Endothelial cell of umbilical vein (primary cell): ENCODE results near the gene STXBP5. TPM values are rescaled to one million over a fixed set of nuclear protein-coding genes. Genes with fewer than 3 reads are reported as not detected.

Experiments
- BruUV-seq: library from RNA; stranded (reverse); fragments of 400-500 nt; replicated peaks from 2 replicates; lab custom pipeline; 2021; lab: Mats Ljungman, UMichigan
- CTCF ChIA-PET: fragments of 300-600, 350-600 bp; sonication (Branson Sonifier 250); formaldehyde crosslinking; loops from one replicate; lab custom pipeline; 2021; ENCODE audit warnings: antibody characterized with exemption, inconsistent platforms; lab: Charles Lee
- POLR2A ChIA-PET: fragments of 300-600, 350-600 bp; sonication (Branson Sonifier 250); formaldehyde crosslinking; loops from one replicate; lab custom pipeline; 2021; ENCODE audit warnings: antibody characterized with exemption, inconsistent platforms; lab: Charles Lee
- DNase-seq: peaks from one replicate; pipeline ENCODE4 v3.0.0-alpha.2; 2011; ENCODE audit warnings: low read depth, low spot score
- FAIRE-seq: peaks from 2 replicates; lab custom pipeline; 2011; peaks lifted over from hg19 to GRCh38; lab: Jason Lieb, UNC
- H2AFZ ChIP-seq: 2 replicates; pipeline ENCODE4 v1.6.0; 2012; ENCODE audit warnings: low read depth, low read length, control low read depth, inconsistent platforms
- H3K27ac ChIP-seq: 2 replicates; pipeline ENCODE4 v1.5.1; 2011; ENCODE audit warnings: low read depth, mild to moderate bottlenecking, control low read depth, low read length, moderate library complexity; ENCODE audit not compliant: insufficient read depth
- H3K27me3 ChIP-seq, 2 experiments: 2 replicates each; pipeline versions ENCODE4 v1.6.0 to v1.6.1; 2011; ENCODE audit warnings: low read length in 2 of 2, mixed read lengths in 1 of 2; ENCODE audit not compliant: control insufficient read depth in 2 of 2, insufficient read depth in 2 of 2
- H3K36me3 ChIP-seq, 2 experiments: 2 replicates in 1 of 2; 3 replicates in 1 of 2; pipeline ENCODE4 v1.5.1; 2011; ENCODE audit warnings: low read length in 2 of 2, mild to moderate bottlenecking in 1 of 2, moderate library complexity in 1 of 2; ENCODE audit not compliant: control insufficient read depth in 2 of 2, insufficient read depth in 2 of 2; ENCODE audit errors: extremely low read depth in 1 of 2
- H3K4me1 ChIP-seq: 3 replicates; pipeline ENCODE4 v1.5.1; 2011; ENCODE audit warnings: mild to moderate bottlenecking, low read length; ENCODE audit not compliant: control insufficient read depth, insufficient read depth; ENCODE audit errors: extremely low read depth
- H3K4me2 ChIP-seq: 2 replicates; pipeline ENCODE4 v1.6.1; 2011; ENCODE audit warnings: low read length, control low read depth, mixed read lengths; ENCODE audit not compliant: insufficient read depth
- H3K4me3 ChIP-seq, 3 experiments: fragments of 200-600 bp in 1 of 3; sonication (generic), shearing (Covaris generic) in 1 of 3; replicated peaks in 1 of 3; 2 replicates each; pipeline ENCODE4 v1.5.1; 2011 to 2016; ENCODE audit warnings: control low read depth in 3 of 3, low read length in 3 of 3, mild to moderate bottlenecking in 2 of 3, inconsistent platforms in 1 of 3, low read depth in 1 of 3, moderate library complexity in 1 of 3; ENCODE audit not compliant: insufficient read depth in 1 of 3
- H3K79me2 ChIP-seq: 2 replicates; pipeline ENCODE4 v1.6.0; 2012; ENCODE audit warnings: low read length, inconsistent platforms; ENCODE audit not compliant: control insufficient read depth, insufficient read depth
- H3K9ac ChIP-seq: replicated peaks from 2 replicates; pipeline ENCODE3; 2011; ENCODE audit warnings: low read length, control low read depth; ENCODE audit not compliant: insufficient read depth; ENCODE audit errors: extremely low read depth
- H3K9me1 ChIP-seq: replicated peaks from 3 replicates; pipeline ENCODE4 v1.6.0; 2011; ENCODE audit warnings: mild to moderate bottlenecking, low read length; ENCODE audit not compliant: control insufficient read depth, insufficient read depth; ENCODE audit errors: extremely low read depth
- H3K9me3 ChIP-seq: replicated peaks from 2 replicates; pipeline ENCODE4 v1.5.1; 2012; ENCODE audit warnings: low read length, inconsistent platforms; ENCODE audit not compliant: control insufficient read depth, insufficient read depth
- H4K20me1 ChIP-seq: replicated peaks from 2 replicates; pipeline ENCODE3; 2011; ENCODE audit warnings: mild to moderate bottlenecking, low read length; ENCODE audit not compliant: control insufficient read depth, insufficient read depth; ENCODE audit errors: extremely low read depth
- CTCF ChIP-seq, 2 donors: IDR thresholded peaks; 1 replicate in 1 of 2; 2 replicates in 1 of 2; pipeline ENCODE4 v1.5.1; 2011; ENCODE audit warnings: low read length in 2 of 2, mild to moderate bottlenecking in 2 of 2, moderate library complexity in 2 of 2, control low read depth in 1 of 2, inconsistent platforms in 1 of 2, low read depth in 1 of 2; ENCODE audit not compliant: insufficient read depth in 1 of 2; ENCODE audit errors: extremely low read depth in 1 of 2
- EZH2 ChIP-seq: IDR thresholded peaks from 2 replicates; pipeline ENCODE4 v1.6.1; 2012; ENCODE audit warnings: borderline replicate concordance, low read depth, mild to moderate bottlenecking, moderate library complexity, low read length, inconsistent platforms; ENCODE audit not compliant: severe bottlenecking
- FOS ChIP-seq: IDR thresholded peaks from 2 replicates; pipeline ENCODE4 v1.6.1; 2011; ENCODE audit warnings: mild to moderate bottlenecking, low read length, moderate library complexity, borderline replicate concordance; ENCODE audit not compliant: insufficient read depth
- GATA2 ChIP-seq: IDR thresholded peaks from 2 replicates; pipeline ENCODE4 v1.7.0; 2011; ENCODE audit warnings: low read depth, mild to moderate bottlenecking, moderate library complexity, mixed read lengths, low read length; ENCODE audit not compliant: insufficient read length, insufficient read depth
- JUN ChIP-seq: IDR thresholded peaks from 2 replicates; pipeline ENCODE4 v1.6.1; 2011; ENCODE audit warnings: borderline replicate concordance, low read depth; ENCODE audit not compliant: insufficient read length, insufficient read depth
- MAX ChIP-seq: IDR thresholded peaks from 2 replicates; pipeline ENCODE4 v1.6.1; 2011; ENCODE audit not compliant: insufficient read depth, insufficient read length
- MYC ChIP-seq: IDR thresholded peaks from one replicate; pipeline ENCODE4 v1.6.1; 2011; ENCODE audit warnings: mild to moderate bottlenecking, low read depth, low read length
- POLR2A ChIP-seq: IDR thresholded peaks from 2 replicates; pipeline ENCODE4 v1.6.1; 2012; ENCODE audit warnings: low read depth, mild to moderate bottlenecking, control low read depth, low read length
- POLR2AphosphoS5 ChIP-seq: IDR thresholded peaks from 2 replicates; pipeline ENCODE4 v1.6.1; 2012; ENCODE audit warnings: low read depth, mild to moderate bottlenecking, control low read depth, low read length, moderate library complexity; ENCODE audit not compliant: insufficient read depth
- dilution Hi-C: fragments of 300-500 bp; cut with MboI; formaldehyde crosslinking; loops from one replicate; pipeline ENCODE4 v1.15.0; 2019; ENCODE audit warnings: low sequenced_read_pairs; ENCODE audit not compliant: extremely low pct_ligation_motif_present
- intact Hi-C: fragments of 100-400 bp; cut with micrococcal nuclease; formaldehyde crosslinking; loops from one replicate; pipeline ENCODE4 v1.10.0; 2022
- polyA plus RNA-seq, 4 experiments: library from polyadenylated mRNA; depleted of rRNA in 3 of 4; stranded (reverse) in 3 of 4; unstranded in 1 of 4; fragments of >200 nt; gene quantifications; 2 replicates each; pipeline versions ENCODE4 v1.2.1 to v1.2.3, GENCODE V29; 2011 to 2012; ENCODE audit warnings: missing spikeins in 1 of 4
- total RNA-seq: library from RNA; stranded (reverse); gene quantifications from 2 replicates; pipeline ENCODE4 v1.2.3, GENCODE V29; 2021

STXBP5 gene
- total and polyA plus RNA-seq, 2 donors (not counting 3 experiments of a cell fraction or from before 2014, with no cell fraction given): 7.1 to 21.8 TPM

- no TSS peak for BruUV-seq
- FAIRE-seq (no peak), DNase-seq (no peak)
- CTCF ChIA-PET: no interaction called here
- Histone ChIP-seq H3K4me3 (no peak overlapping the region), H3K36me3 (no peaks in the 10 kb centered on the region), H3K9ac (no peak overlapping the region), H2AFZ (no peak overlapping the region), H3K9me3 (no peaks in the 10 kb centered on the region), H3K4me1 (no peaks in the 10 kb centered on the region), H3K27me3 (no peaks in the 10 kb centered on the region), H3K9me1 (no peaks in the 10 kb centered on the region), H3K27ac (no peak overlapping the region), H3K4me2 (no peak overlapping the region), H4K20me1 (no peaks in the 10 kb centered on the region), H3K79me2 (no peaks in the 10 kb centered on the region)
- no peak for TF ChIP-seq POLR2AphosphoS5
- no peak for TF ChIP-seq MYC
- TF ChIP-seq GATA2: no peak
- no peak for TF ChIP-seq MAX
- no peak for TF ChIP-seq JUN
- TF ChIP-seq CTCF (IDR thresholded peaks at IDR 0.05; ENCODE audit: extremely low read depth in 1 of 2, insufficient read depth in 1 of 2, low read depth in 1 of 2, low read length in 2 of 2): no peak
- TF ChIP-seq FOS: no peak
- no peak for TF ChIP-seq POLR2A
- TF ChIP-seq EZH2: no peak
- POLR2A ChIA-PET: no interaction called here
- intact Hi-C loops (no loop called here), dilution Hi-C loops (no loop called here)
These were observed 213.7 kb downstream of the STXBP5 start for GRCh38 chr6:147417954-147418353.
